Sigmoid colon (tissue), 4 donors: ENCODE measurements around the gene FOXK2.
"Not testable (repeated sequence)": the region's sequence is repeated elsewhere in the genome, so short reads cannot be mapped to it uniquely, and the experiment has no call there.

ENCODE experiments used
- EP300 ChIP-seq, 4 donors: sonication (generic); formaldehyde crosslinking; IDR thresholded peaks; one replicate each; pipeline ENCODE4 v1.6.1; 2017; ENCODE audit warnings: antibody characterized with exemption in 4 of 4
- POLR2A ChIP-seq, 2 donors: fragments of 450-650 bp; IDR thresholded peaks; one replicate each; pipeline ENCODE4 v1.6.1; 2016; ENCODE audit warnings: antibody characterized with exemption in 2 of 2, mild to moderate bottlenecking in 2 of 2, moderate library complexity in 2 of 2
- TF ChIP-seq, protein P1 (sequence below), 4 experiments: fragments of 450-650 bp in 3 of 4; fragments of 200-600 bp in 1 of 4; IDR thresholded peaks; one replicate each; pipeline ENCODE4 v1.5.1; 2016 to 2019; ENCODE audit warnings: antibody characterized with exemption in 4 of 4, mild to moderate bottlenecking in 3 of 4, moderate library complexity in 2 of 4

DNA sequence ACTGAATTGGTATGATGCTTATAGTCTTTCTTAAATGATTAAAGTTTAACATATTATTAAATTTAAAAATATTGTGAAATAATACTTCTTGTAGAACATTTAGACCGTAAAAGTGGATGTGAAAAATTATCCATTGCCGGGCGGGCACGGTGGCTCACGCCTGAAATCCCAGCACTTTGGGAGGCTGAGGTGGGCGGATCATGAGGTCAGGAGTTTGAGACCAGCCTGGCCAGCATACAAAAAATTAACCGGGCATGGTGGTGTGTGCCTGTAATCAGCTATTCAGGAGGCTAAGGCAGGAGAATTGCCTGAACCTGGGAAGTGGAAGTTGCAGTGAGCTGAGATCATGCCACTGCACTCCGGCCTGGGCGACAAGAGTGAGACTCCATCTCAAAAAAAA lies 17.7 kb downstream of the FOXK2 start:
- TF ChIP-seq, protein P1, sequence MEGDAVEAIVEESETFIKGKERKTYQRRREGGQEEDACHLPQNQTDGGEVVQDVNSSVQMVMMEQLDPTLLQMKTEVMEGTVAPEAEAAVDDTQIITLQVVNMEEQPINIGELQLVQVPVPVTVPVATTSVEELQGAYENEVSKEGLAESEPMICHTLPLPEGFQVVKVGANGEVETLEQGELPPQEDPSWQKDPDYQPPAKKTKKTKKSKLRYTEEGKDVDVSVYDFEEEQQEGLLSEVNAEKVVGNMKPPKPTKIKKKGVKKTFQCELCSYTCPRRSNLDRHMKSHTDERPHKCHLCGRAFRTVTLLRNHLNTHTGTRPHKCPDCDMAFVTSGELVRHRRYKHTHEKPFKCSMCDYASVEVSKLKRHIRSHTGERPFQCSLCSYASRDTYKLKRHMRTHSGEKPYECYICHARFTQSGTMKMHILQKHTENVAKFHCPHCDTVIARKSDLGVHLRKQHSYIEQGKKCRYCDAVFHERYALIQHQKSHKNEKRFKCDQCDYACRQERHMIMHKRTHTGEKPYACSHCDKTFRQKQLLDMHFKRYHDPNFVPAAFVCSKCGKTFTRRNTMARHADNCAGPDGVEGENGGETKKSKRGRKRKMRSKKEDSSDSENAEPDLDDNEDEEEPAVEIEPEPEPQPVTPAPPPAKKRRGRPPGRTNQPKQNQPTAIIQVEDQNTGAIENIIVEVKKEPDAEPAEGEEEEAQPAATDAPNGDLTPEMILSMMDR (IDR thresholded peaks at IDR 0.05) = not testable (repeated sequence)
- TF ChIP-seq POLR2A, EP300 (IDR thresholded peaks at IDR 0.05): not testable (repeated sequence)
